Measurements from ENCODE around the gene NCKIPSD. TPM values are rescaled to one million over a fixed set of nuclear protein-coding genes. Genes with fewer than 3 reads are reported as not detected.
"Not testable (repeated sequence)": the region's sequence is repeated elsewhere in the genome, so short reads cannot be mapped to it uniquely, and the experiment has no call there.

NCKIPSD gene
- total RNA-seq = 25.3 and 30.2 TPM in 2 replicates
- long read RNA-seq, partial matches to known transcripts = 1 of 1 reads
- long read RNA-seq, other reads (novel, unspliced or antisense) = 0 of 1 reads

DNA sequence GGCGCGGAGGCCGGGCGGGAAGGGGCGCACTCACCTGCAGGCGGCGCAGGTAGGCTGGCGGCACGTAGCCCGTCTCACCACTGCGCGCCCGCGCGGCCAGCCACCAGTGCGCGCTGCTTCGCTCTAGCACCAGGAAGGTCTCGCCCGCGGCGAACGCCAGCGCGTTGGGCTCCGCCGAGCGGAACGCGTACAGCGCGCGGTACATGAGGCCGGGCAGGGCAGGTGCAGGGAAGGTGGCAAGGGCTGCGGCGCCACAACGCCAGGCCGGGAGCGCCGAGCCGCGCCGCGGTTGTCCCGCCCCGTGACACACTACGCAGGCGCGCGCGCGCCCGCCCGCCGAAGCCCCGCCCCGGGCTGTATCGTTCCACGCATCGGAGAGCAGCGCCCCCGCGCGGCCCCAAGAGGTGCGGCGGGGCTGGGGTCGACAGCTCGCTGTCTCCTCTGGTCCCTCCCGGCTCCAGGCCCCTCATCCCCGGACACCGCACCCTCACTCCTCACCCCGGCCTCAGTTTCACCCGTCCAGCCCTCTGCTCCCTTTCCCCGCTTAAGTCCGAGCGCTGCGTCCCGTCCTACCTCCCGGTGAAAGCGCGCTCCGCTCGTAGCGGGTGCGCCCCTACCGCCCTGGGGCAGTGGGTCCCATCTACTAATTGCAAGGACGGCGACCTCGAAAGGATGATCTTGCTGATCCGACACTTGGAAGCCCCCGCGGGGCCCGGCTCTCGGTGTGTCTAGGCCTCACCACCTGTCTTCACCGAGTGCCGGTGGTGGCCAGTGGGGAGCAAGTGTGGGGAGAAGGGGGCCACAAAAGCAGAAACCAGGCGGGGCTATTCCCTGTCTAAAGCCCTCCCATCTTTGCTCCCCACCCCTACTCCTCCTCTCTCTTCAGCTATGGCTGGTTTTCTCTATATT, at the start of gene NCKIPSD:
Gene NCKIPSD, minus strand, starts transcription at position 313 of the 909 bp plus-strand sequence. Its CDS starts 108 bp downstream, at position 205.
- TF ChIP-seq, protein P1, sequence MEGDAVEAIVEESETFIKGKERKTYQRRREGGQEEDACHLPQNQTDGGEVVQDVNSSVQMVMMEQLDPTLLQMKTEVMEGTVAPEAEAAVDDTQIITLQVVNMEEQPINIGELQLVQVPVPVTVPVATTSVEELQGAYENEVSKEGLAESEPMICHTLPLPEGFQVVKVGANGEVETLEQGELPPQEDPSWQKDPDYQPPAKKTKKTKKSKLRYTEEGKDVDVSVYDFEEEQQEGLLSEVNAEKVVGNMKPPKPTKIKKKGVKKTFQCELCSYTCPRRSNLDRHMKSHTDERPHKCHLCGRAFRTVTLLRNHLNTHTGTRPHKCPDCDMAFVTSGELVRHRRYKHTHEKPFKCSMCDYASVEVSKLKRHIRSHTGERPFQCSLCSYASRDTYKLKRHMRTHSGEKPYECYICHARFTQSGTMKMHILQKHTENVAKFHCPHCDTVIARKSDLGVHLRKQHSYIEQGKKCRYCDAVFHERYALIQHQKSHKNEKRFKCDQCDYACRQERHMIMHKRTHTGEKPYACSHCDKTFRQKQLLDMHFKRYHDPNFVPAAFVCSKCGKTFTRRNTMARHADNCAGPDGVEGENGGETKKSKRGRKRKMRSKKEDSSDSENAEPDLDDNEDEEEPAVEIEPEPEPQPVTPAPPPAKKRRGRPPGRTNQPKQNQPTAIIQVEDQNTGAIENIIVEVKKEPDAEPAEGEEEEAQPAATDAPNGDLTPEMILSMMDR (conservative IDR thresholded peaks at IDR 0.05) = peak; percentile 88
- Mint-ChIP-seq H3K4me1 (peaks cover 30% of the 10 kb centered on the region), H3K9me3 (no peaks in the 10 kb centered on the region), H3K36me3 (ENCODE audit: low read depth) (peaks cover 6% of the 10 kb centered on the region), H3K4me3 (peak within 1 kb of the TSS; percentile 95), H3K27me3 (ENCODE audit: low read depth) (no peaks in the 10 kb centered on the region), H3K27ac (ENCODE audit: unreplicated experiment) (peak within 1 kb of the TSS; percentile 71)
- peak; percentile 91 for DNase-seq (ENCODE audit: low read depth, low spot score)

DNA sequence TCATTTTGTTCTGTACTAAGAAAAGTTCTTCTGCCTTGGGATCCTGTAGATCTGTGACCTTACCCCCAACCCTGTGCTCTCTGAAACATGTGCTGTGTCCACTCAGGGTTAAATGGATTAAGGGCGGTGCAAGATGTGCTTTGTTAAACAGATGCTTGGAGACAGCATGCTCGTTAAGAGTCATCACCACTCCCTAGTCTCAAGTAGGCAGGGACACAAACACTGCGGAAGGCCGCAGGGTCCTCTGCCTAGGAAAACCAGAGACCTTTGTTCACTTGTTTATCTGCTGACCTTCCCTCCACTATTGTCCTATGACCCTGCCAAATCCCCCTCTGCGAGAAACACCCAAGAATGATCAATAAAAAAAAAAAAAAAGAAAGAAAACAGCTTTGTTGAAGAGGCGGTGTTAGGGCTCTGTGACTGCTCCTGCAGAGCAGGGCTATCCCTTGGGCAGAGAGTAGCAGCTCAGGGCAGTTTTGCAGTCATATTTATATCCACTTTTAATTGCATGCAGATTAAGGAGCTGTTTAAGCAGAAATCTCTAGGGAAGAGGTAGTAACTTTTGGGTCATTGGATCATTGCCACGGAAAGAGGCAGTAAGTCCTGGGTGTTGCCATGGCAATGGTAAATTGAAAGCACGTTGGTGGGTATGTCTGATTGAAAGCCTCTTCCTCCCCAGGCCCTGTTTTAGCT, 49.5 kb upstream of the NCKIPSD start:
- not testable (repeated sequence) for H3K36me3 Mint-ChIP-seq (ENCODE audit: low read depth); H3K9me3 Mint-ChIP-seq; DNase-seq (ENCODE audit: low read depth, low spot score); H3K27me3 Mint-ChIP-seq (ENCODE audit: low read depth)
- H3K4me1 Mint-ChIP-seq = peaks cover 20% of the 10 kb centered on the region
- H3K4me3 Mint-ChIP-seq = peak overlapping the region; percentile 50
- H3K27ac Mint-ChIP-seq (ENCODE audit: unreplicated experiment) = peak overlapping the region; percentile 89

DNA sequence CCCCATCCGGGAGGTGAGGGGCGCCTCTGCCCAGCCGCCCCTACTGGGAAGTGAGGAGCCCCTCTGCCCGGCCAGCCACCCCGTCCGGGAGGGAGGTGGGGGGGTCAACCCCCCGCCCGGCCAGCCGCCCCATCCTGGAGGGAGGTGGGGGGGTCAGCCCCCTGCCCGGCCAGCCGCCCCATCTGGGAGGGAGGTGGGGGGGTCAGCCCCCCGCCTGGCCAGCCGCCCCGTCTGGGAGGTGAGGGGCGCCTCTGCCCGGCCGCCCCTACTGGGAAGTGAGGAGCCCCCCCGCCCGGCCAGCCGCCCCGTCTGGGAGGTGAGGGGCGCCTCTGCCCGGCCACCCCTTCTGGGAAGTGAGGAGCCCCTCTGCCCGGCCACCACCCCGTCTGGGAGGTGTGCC, 48.8 kb upstream of the NCKIPSD start:
- H3K4me3 Mint-ChIP-seq; H3K27ac Mint-ChIP-seq (ENCODE audit: unreplicated experiment); H3K9me3 Mint-ChIP-seq; DNase-seq (ENCODE audit: low read depth, low spot score); H3K36me3 Mint-ChIP-seq (ENCODE audit: low read depth); H3K27me3 Mint-ChIP-seq (ENCODE audit: low read depth): not testable (repeated sequence)
- peaks cover 16% of the 10 kb centered on the region for H3K4me1 Mint-ChIP-seq

DNA sequence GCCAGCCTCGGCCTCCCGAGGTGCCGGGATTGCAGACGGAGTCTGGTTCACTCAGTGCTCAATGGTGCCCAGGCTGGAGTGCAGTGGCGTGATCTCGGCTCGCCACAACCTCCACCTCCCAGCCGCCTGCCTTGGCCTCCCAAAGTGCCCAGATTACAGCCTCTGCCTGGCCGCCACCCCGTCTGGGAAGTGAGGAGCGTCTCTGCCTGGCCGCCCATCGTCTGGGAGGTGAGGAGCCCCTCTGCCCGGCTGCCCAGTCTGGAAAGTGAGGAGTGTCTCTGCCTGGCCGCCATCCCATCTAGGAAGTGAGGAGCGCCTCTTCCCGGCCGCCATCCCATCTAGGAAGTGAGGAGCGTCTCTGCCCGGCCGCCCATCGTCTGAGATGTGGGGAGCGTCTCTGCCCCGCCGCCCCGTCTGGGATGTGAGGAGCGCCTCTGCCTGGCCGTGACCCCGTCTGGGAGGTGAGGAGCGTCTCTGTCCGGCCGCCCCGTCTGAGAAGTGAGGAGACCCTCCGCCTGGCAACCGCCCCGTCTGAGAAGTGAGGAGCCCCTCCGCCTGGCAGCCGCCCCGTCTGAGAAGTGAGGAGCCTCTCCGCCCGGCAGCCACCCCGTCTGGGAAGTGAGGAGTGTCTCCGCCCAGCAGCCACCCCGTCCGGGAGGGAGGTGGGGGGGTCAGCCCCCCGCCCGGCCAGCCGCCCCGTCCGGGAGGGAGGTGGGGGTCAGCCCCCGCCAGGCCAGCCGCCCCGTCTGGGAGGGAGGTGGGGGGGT, 48.2 kb upstream of the NCKIPSD start:
- not testable (repeated sequence) for H3K4me3 Mint-ChIP-seq; H3K9me3 Mint-ChIP-seq; H3K27ac Mint-ChIP-seq (ENCODE audit: unreplicated experiment); H3K27me3 Mint-ChIP-seq (ENCODE audit: low read depth); H3K36me3 Mint-ChIP-seq (ENCODE audit: low read depth); DNase-seq (ENCODE audit: low read depth, low spot score)
- H3K4me1 Mint-ChIP-seq = peaks cover 16% of the 10 kb centered on the region

DNA sequence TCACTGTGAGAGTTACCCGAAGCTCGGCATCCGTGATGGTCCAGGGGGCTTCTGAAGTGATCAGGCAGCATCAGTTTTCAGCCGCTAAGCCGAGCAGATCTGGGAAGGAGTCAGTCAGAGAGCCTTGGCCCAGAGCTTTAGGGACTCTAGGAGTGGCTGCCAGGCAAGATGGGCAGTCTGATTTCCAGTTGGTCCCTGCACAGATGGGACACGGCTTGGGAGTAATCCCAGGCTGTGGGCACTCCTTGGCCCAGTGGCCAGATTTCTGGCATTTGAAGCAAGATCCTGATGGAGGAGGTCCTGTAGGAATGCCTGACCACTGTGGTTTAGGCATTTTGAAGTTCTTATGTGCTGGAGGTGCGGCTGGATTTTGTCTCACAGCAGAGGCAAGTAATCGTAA, 41.8 kb upstream of the NCKIPSD start:
- Mint-ChIP-seq H3K9me3 (no peaks in the 10 kb centered on the region), H3K27me3 (ENCODE audit: low read depth) (no peaks in the 10 kb centered on the region), H3K4me1 (no peaks in the 10 kb centered on the region), H3K27ac (ENCODE audit: unreplicated experiment) (no peak overlapping the region), H3K4me3 (no peak overlapping the region), H3K36me3 (ENCODE audit: low read depth) (no peaks in the 10 kb centered on the region)
- TF ChIP-seq, protein P1 (conservative IDR thresholded peaks at IDR 0.05) = no peak
- no peak for DNase-seq (ENCODE audit: low read depth, low spot score)

DNA sequence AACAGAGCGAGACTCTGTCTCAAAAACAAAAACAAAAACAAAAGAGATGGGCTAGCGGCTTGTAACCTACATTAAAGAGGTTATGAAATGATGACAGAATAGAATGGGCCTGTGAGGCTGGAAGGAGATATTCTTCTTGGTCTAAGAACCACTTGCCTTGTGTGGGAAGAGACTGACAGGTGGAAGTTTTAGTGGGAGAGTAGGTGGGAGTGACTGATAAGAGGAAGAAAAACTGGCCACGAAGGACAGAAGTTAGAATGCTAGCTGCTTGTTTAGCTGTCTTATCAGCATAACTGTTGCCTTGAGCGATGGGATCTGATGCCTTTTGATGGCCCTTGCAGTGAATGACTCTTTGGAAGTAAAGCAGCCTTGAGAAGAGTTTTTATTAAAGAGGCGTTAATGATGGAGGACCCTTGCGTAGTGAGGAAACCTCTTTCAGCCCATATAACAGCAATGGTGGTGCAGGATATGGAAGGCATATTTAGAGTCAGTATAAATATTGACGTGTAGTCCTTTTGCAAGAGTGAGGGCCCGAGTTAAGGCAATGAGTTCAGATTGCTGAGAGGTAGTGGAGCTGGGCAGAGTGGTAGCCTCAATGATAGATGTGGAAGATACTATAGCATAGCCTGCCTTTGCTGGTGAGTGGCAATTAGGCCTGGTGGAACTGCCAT, 39.6 kb upstream of the NCKIPSD start:
- H3K4me1 Mint-ChIP-seq; H3K36me3 Mint-ChIP-seq (ENCODE audit: low read depth); H3K27me3 Mint-ChIP-seq (ENCODE audit: low read depth); H3K9me3 Mint-ChIP-seq; DNase-seq (ENCODE audit: low read depth, low spot score); H3K27ac Mint-ChIP-seq (ENCODE audit: unreplicated experiment); H3K4me3 Mint-ChIP-seq: not testable (repeated sequence)

DNA sequence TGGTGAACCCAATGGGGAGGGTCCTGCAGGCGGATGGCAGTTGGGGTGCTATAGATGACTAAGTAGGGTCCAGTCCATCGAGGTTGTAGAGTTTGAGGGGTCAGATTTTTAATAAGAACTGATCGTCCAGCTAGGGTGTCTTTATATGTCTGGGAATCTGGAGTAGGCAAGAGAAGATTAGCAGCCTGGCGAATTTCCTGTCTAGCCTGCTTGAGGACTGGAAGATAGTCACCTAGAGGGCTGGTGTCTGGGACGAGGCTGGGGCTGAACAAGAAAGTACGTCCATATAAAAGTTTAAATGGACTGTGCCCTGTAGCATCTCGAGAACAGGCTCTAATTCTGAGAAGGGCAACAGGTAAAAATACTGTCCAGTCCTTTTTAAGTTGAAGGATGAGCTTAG, 38.0 kb upstream of the NCKIPSD start:
- no peak overlapping the region for H3K27ac Mint-ChIP-seq (ENCODE audit: unreplicated experiment)
- H3K9me3 Mint-ChIP-seq = no peaks in the 10 kb centered on the region
- DNase-seq (ENCODE audit: low read depth, low spot score) = no peak
- H3K4me1 Mint-ChIP-seq = no peaks in the 10 kb centered on the region
- no peak overlapping the region for H3K4me3 Mint-ChIP-seq
- H3K27me3 Mint-ChIP-seq (ENCODE audit: low read depth) = peaks cover 5% of the 10 kb centered on the region
- TF ChIP-seq, protein P1 (conservative IDR thresholded peaks at IDR 0.05) = no peak
- no peaks in the 10 kb centered on the region for H3K36me3 Mint-ChIP-seq (ENCODE audit: low read depth)

DNA sequence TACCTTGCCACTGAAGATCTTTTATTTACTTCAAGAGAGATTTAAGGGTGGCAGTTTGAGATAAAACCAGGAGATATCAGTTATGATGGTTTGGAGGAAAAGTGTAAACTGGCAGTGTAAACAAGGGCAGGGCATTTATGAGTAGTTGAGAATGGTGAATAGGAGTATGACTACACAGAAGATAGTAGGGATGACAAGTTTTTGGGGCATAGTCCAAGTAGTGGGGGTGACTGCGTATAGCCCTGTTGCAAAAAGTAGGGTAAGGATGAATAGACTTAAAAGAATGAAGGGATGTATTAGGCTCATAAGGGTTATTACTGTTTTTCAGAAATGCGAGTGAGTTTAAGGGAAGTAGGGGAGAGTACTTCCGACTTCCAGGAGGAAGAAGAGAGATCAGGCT, 37.6 kb upstream of the NCKIPSD start:
- not testable (repeated sequence) for H3K9me3 Mint-ChIP-seq; H3K36me3 Mint-ChIP-seq (ENCODE audit: low read depth); H3K27ac Mint-ChIP-seq (ENCODE audit: unreplicated experiment); H3K27me3 Mint-ChIP-seq (ENCODE audit: low read depth); DNase-seq (ENCODE audit: low read depth, low spot score); H3K4me3 Mint-ChIP-seq; H3K4me1 Mint-ChIP-seq
